Measurements from ENCODE around the gene RHOJ.

The RHOJ gene

GRCh38 chr14:63200767-63201166 lies 3.5 kb upstream of the RHOJ start:
- H3K4me1 ChIP-seq (ENCODE audit: low read depth, poor library complexity, severe bottlenecking), result no peaks in the 10 kb centered on the region
- no peak overlapping the region for H3K27ac ChIP-seq
- H3K27me3 ChIP-seq (ENCODE audit: insufficient read depth, low read depth), result no peaks in the 10 kb centered on the region
- H2AFZ ChIP-seq (ENCODE audit: low read depth), result no peak overlapping the region
- H3K4me2 ChIP-seq, result no peak overlapping the region
- H3K4me3 ChIP-seq (IDR thresholded peaks at IDR 0.05; ENCODE audit: insufficient read depth, low read depth, low read length), result no peak overlapping the region
- no peaks in the 10 kb centered on the region for H3K36me3 ChIP-seq (ENCODE audit: insufficient read depth)
- H4K20me1 ChIP-seq (ENCODE audit: insufficient read depth), result no peaks in the 10 kb centered on the region
- no peak overlapping the region for H3K9ac ChIP-seq
- TF ChIP-seq CTCF (conservative IDR thresholded peaks at IDR 0.05; ENCODE audit: low read depth, low read length), result no peak
- no peaks in the 10 kb centered on the region for H3K79me2 ChIP-seq (ENCODE audit: insufficient read depth, low read depth)

DNA sequence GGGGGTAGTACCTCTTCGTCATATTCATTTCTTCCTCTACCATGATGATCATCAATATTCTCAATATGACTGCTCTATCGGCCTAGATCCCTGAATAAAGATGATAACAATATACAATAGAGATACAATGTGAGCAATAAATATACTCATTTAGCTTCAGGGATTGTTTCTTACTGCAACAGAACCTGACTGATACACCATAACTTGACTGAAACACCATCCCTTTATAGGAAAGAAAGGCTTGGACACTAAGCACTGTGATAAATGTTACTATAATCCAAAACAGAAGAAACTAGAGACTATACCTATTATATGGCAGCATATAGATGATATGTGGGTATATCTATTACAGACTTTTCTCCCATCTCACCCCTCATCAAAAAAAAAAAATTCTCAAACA lies 1.2 kb upstream of the RHOJ start:
- H2AFZ ChIP-seq (ENCODE audit: low read depth), result no peak overlapping the region
- no peaks in the 10 kb centered on the region for H3K36me3 ChIP-seq (ENCODE audit: insufficient read depth)
- no peaks in the 10 kb centered on the region for H3K27me3 ChIP-seq (ENCODE audit: insufficient read depth, low read depth)
- H3K4me2 ChIP-seq, result no peak overlapping the region
- H4K20me1 ChIP-seq (ENCODE audit: insufficient read depth), result no peaks in the 10 kb centered on the region
- no peaks in the 10 kb centered on the region for H3K4me1 ChIP-seq (ENCODE audit: low read depth, poor library complexity, severe bottlenecking)
- no peak overlapping the region for H3K27ac ChIP-seq
- no peak overlapping the region for H3K4me3 ChIP-seq (IDR thresholded peaks at IDR 0.05; ENCODE audit: insufficient read depth, low read depth, low read length)
- no peaks in the 10 kb centered on the region for H3K79me2 ChIP-seq (ENCODE audit: insufficient read depth, low read depth)
- no peak overlapping the region for H3K9ac ChIP-seq
- TF ChIP-seq CTCF (conservative IDR thresholded peaks at IDR 0.05; ENCODE audit: low read depth, low read length), result no peak

DNA sequence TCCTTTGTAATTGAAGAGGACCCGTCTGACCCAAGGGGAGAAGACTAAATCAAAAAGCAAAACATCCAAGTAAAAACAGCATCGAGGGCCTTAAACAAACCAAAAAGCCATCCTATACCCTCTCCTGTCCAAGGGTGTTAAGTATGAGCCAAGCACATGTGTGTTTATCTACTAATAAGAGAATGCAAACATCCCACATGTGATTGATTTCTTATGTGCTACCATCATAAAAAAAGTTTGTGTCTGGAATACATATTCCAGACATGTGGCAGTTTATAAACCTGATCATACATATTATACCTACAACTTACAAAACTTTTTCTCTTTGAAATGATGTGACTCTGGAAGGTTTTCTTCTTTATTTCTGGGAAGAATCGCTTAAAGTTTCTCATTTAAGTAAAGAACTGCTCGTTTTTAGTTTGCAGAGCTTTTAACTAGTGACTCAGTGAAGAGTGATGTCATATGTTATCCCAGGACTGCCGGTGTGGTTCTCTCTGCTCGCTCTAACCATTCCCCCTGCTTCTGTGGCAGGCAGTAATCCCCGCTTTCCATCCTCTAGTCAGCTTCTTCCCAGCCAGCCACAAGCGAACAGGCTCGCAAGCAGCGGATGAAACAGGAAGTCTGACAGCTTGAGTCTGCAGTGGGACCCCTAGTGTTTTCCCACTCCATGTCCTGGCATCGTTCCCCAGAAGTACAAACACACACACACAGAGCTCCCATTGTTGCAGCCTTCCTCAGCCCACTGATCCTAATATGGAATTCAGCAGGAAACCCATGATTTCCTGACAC lies 431 bp upstream of the RHOJ start:
- no peaks in the 10 kb centered on the region for H3K27me3 ChIP-seq (ENCODE audit: insufficient read depth, low read depth)
- H3K9ac ChIP-seq, result no peak overlapping the region

DNA sequence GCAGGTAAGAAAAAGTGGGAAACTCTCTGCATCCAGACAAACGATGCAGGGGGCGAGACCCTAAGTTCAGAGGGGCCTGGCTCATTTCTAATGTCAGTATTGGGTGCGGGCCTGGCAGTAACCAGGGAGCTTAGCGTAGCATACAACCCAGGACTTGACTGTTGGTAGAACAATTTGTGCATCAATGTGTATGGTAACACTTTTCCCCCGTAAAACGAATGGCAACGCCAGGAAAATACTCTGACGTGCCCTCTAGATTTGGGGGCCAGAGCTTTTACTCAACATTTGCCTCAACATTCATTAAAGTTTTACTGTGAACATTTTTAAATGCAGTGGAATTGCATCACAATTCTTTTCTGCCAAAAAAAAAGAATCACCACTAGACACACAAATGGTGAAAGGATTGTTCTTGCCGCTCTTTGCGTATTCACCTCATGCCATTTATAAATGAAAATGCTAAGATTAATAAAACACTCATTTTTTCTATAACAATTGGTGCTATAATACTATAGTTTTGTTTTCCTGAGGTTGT lies 867 bp downstream of the RHOJ start:
- Histone ChIP-seq H3K27ac (no peak overlapping the region), H3K27me3 (ENCODE audit: insufficient read depth, low read depth) (no peaks in the 10 kb centered on the region), H3K36me3 (ENCODE audit: insufficient read depth) (no peaks in the 10 kb centered on the region), H2AFZ (ENCODE audit: low read depth) (no peak overlapping the region), H3K4me2 (no peak overlapping the region), H3K79me2 (ENCODE audit: insufficient read depth, low read depth) (no peaks in the 10 kb centered on the region), H3K4me1 (ENCODE audit: low read depth, poor library complexity, severe bottlenecking) (no peaks in the 10 kb centered on the region), H3K9ac (no peak overlapping the region), H3K4me3 (IDR thresholded peaks at IDR 0.05; ENCODE audit: insufficient read depth, low read depth, low read length) (no peak overlapping the region), H4K20me1 (ENCODE audit: insufficient read depth) (no peaks in the 10 kb centered on the region)
- no peak for TF ChIP-seq CTCF (conservative IDR thresholded peaks at IDR 0.05; ENCODE audit: low read depth, low read length)

More for the DNA sequence above, 431 bp upstream of the RHOJ start:
- Histone ChIP-seq H3K79me2 (ENCODE audit: insufficient read depth, low read depth) (no peaks in the 10 kb centered on the region), H3K4me2 (no peak overlapping the region), H4K20me1 (ENCODE audit: insufficient read depth) (no peaks in the 10 kb centered on the region), H3K36me3 (ENCODE audit: insufficient read depth) (no peaks in the 10 kb centered on the region), H2AFZ (ENCODE audit: low read depth) (no peak overlapping the region), H3K4me3 (IDR thresholded peaks at IDR 0.05; ENCODE audit: insufficient read depth, low read depth, low read length) (no peak overlapping the region), H3K27ac (no peak overlapping the region), H3K4me1 (ENCODE audit: low read depth, poor library complexity, severe bottlenecking) (no peaks in the 10 kb centered on the region)
- TF ChIP-seq CTCF (conservative IDR thresholded peaks at IDR 0.05; ENCODE audit: low read depth, low read length), result no peak

Measured in KMS-11 (cell line).